OCI-LY7 (cell line): ENCODE measurements around the gene BAIAP2L2. TPM values are rescaled to one million over a fixed set of nuclear protein-coding genes. Genes with fewer than 3 reads are reported as not detected.

ENCODE experiments used
- BruUV-seq: library from RNA; stranded (reverse); fragments of 400-500 nt; replicated peaks from 2 replicates; lab custom pipeline; 2021; lab: Mats Ljungman, UMichigan
- CTCF ChIA-PET: fragments of 300-600 bp; sonication (Branson Sonifier 250); formaldehyde crosslinking; loops from one replicate; lab custom pipeline; 2022; ENCODE audit warnings: antibody characterized with exemption; ENCODE audit not compliant: unreplicated experiment; lab: Charles Lee
- POLR2A ChIA-PET: fragments of 300-600 bp; sonication (Branson Sonifier 250); formaldehyde crosslinking; loops from one replicate; lab custom pipeline; 2022; ENCODE audit warnings: antibody characterized with exemption; lab: Charles Lee
- DNase-seq: peaks from one replicate; pipeline ENCODE4 v3.0.0-alpha.2; 2015; ENCODE audit warnings: low spot score
- H2AFZ ChIP-seq: fragments of 200-600 bp; sonication (generic), shearing (Covaris generic); 2 replicates; pipeline ENCODE4 v1.6.1; 2014; ENCODE audit warnings: mild to moderate bottlenecking, antibody characterized with exemption, low read length, moderate library complexity
- H3K27ac ChIP-seq: fragments of 200-600 bp; sonication (generic); 2 replicates; pipeline ENCODE4 v1.5.1; 2014; ENCODE audit warnings: mixed run types, low read depth, mild to moderate bottlenecking, moderate library complexity, low read length, inconsistent platforms; ENCODE audit not compliant: poor library complexity, severe bottlenecking
- H3K36me3 ChIP-seq: fragments of 200-600 bp; sonication (generic); 2 replicates; pipeline ENCODE4 v1.6.1; 2014; ENCODE audit warnings: mild to moderate bottlenecking, antibody characterized with exemption, low read length, moderate library complexity, mixed read lengths; ENCODE audit not compliant: insufficient read depth
- H3K4me1 ChIP-seq: fragments of 200-600 bp; sonication (generic); 2 replicates; pipeline ENCODE4 v1.5.1; 2014; ENCODE audit warnings: mild to moderate bottlenecking, low read length; ENCODE audit not compliant: insufficient read depth, poor library complexity, severe bottlenecking
- H3K4me2 ChIP-seq: fragments of 200-600 bp; sonication (generic); 2 replicates; pipeline ENCODE4 v1.6.1; 2014; ENCODE audit warnings: mild to moderate bottlenecking, low read length
- H3K4me3 ChIP-seq: fragments of 200-600 bp; sonication (generic); 2 replicates; pipeline ENCODE4 v1.5.1; 2014; ENCODE audit warnings: mild to moderate bottlenecking, low read depth, low read length; ENCODE audit not compliant: poor library complexity, severe bottlenecking
- H3K79me2 ChIP-seq: fragments of 200-600 bp; sonication (generic); 2 replicates; pipeline ENCODE4 v1.6.1; 2016; ENCODE audit warnings: low read depth, mild to moderate bottlenecking, low read length, moderate library complexity, mixed read lengths; ENCODE audit not compliant: insufficient read depth
- H3K9me2 ChIP-seq: fragments of 200-600 bp; sonication (generic); 2 replicates; pipeline ENCODE4 v1.6.1; 2016; ENCODE audit warnings: mild to moderate bottlenecking, low read length, mixed read lengths; ENCODE audit not compliant: insufficient read depth
- H3K9me3 ChIP-seq: fragments of 200-600 bp; sonication (generic); 2 replicates; pipeline ENCODE4 v1.6.1; 2014; ENCODE audit warnings: mild to moderate bottlenecking, mixed run types, low read length, mixed read lengths
- H4K20me1 ChIP-seq: fragments of 200-600 bp; sonication (generic); 2 replicates; pipeline ENCODE4 v1.6.1; 2014; ENCODE audit warnings: mild to moderate bottlenecking, antibody characterized with exemption, low read length, moderate library complexity, mixed read lengths; ENCODE audit not compliant: insufficient read depth
- CTCF ChIP-seq: fragments of 200-600 bp; sonication (generic); conservative IDR thresholded peaks from 2 replicates; pipeline ENCODE4 v1.5.1; 2014; ENCODE audit warnings: mild to moderate bottlenecking, antibody characterized with exemption, low read length, moderate library complexity, mixed read lengths
- EZH2phosphoT487 ChIP-seq: fragments of 200-600 bp; sonication (generic); IDR thresholded peaks from 2 replicates; pipeline ENCODE4 v1.6.1; 2018; ENCODE audit warnings: low read depth, borderline replicate concordance, mild to moderate bottlenecking, mixed run types, antibody characterized with exemption, low read length, moderate library complexity, mixed read lengths
- intact Hi-C: fragments of 100-400 bp; cut with micrococcal nuclease; formaldehyde crosslinking; loops from one replicate; pipeline ENCODE4 v1.10.0; 2022; ENCODE audit not compliant: unreplicated experiment
- total RNA-seq, 2 experiments: library from RNA; depleted of rRNA in 1 of 2; stranded (reverse); fragments of >200 nt in 1 of 2; shearing (Covaris generic) in 1 of 2; gene quantifications; 2 replicates each; pipeline ENCODE4 v1.2.3, GENCODE V29; 2014 to 2022

The BAIAP2L2 gene
- total RNA-seq, 2 experiments from 2014 or later: 0.35 to 1.9 TPM

DNA sequence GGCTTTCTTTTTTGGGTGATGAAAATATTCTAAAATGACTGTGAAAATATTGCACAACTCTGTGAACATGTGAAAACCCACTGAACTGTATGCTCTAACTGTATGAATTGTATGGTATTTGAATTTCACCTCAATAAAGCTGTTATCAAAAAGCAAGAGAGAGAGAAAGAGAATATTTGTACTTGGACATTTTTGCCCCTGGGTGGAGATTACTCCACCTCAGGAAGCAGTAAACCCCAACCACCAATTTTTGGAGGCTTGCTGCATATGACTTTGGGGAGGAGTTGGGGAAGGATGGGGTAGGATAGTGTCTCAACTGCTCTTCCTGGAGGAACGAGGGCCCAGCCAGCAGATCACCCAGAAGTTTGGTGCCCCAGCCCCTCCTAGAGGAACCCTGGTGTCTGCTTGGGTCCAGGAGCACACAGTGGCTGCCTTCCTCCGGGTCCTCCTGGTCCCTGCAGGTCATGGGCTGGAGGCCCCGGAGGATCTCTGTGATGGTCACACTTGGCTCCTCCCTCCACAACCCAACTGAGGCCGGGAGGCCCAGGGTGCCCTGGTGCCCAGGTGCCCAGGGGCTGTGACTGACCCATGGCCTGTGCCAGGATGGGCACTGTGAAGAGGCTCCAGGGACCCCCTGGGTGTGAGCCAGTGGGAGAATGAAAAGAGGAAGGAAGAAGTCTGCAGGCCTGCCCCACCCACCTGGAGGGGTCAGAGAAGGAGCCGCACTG, 68.6 kb downstream of the BAIAP2L2 start:
- Histone ChIP-seq H3K36me3 (no peaks in the 10 kb centered on the region), H3K4me1 (no peaks in the 10 kb centered on the region), H3K4me3 (no peak overlapping the region), H4K20me1 (no peaks in the 10 kb centered on the region), H3K79me2 (no peaks in the 10 kb centered on the region), H3K27ac (no peak overlapping the region), H3K9me3 (no peaks in the 10 kb centered on the region), H3K9me2 (no peaks in the 10 kb centered on the region), H2AFZ (no peak overlapping the region), H3K4me2 (no peak overlapping the region)
- DNase-seq: no peak
- TF ChIP-seq EZH2phosphoT487 (no peak), CTCF (no peak)
- no TSS peak for BruUV-seq
- POLR2A ChIA-PET: no interaction called here
- intact Hi-C loops: no loop called here
- CTCF ChIA-PET: no interaction called here

- Histone ChIP-seq H3K4me1 (no peaks in the 10 kb centered on the region), H3K4me3 (no peak overlapping the region), H3K36me3 (no peaks in the 10 kb centered on the region), H4K20me1 (no peaks in the 10 kb centered on the region), H3K4me2 (no peak overlapping the region), H3K9me3 (no peaks in the 10 kb centered on the region), H3K79me2 (no peaks in the 10 kb centered on the region), H3K9me2 (no peaks in the 10 kb centered on the region), H3K27ac (no peak overlapping the region), H2AFZ (no peak overlapping the region)
- intact Hi-C loops: no loop called here
- TF ChIP-seq EZH2phosphoT487: no peak
- TF ChIP-seq CTCF: no peak
- ChIA-PET POLR2A (no interaction called here), CTCF (no interaction called here)
- DNase-seq: no peak
- no TSS peak for BruUV-seq
These were observed 69.3 kb downstream of the BAIAP2L2 start for GRCh38 chr22:38040953-38041759.
